ENCODE results near the gene PANK3.
"Not testable (repeated sequence)": the region's sequence is repeated elsewhere in the genome, so short reads cannot be mapped to it uniquely, and the experiment has no call there.

PANK3 gene

GRCh38 chr5:168591302-168592013 lies 12.3 kb upstream of the PANK3 start:
- no peak for DNase-seq

GRCh38 chr5:168590666-168591065 lies 11.5 kb upstream of the PANK3 start:
- no peak for DNase-seq

- DNase-seq, result no peak
These were observed 8.8 kb upstream of the PANK3 start for GRCh38 chr5:168587987-168588386.

GRCh38 chr5:168585119-168585856 lies 6.1 kb upstream of the PANK3 start:
- no peak for DNase-seq

GRCh38 chr5:168583742-168584482 lies 4.7 kb upstream of the PANK3 start:
- no peak for DNase-seq

- not testable (repeated sequence) for DNase-seq
These were observed 1.8 kb upstream of the PANK3 start for GRCh38 chr5:168580814-168581469.

GRCh38 chr5:168580227-168580508 lies 1.0 kb upstream of the PANK3 start:
- no peak for DNase-seq

GRCh38 chr5:168579488-168580226 lies 489 bp upstream of the PANK3 start:
- peak; percentile 92 for DNase-seq

- DNase-seq, result no peak
These were observed 1.2 kb downstream of the PANK3 start for GRCh38 chr5:168578006-168578405.

- no peak for DNase-seq
These were observed 3.5 kb downstream of the PANK3 start for GRCh38 chr5:168575391-168576372.

- not testable (repeated sequence) for DNase-seq
These were observed 5.0 kb downstream of the PANK3 start for GRCh38 chr5:168574156-168574555.

GRCh38 chr5:168573663-168574062 lies 5.5 kb downstream of the PANK3 start:
- not testable (repeated sequence) for DNase-seq

GRCh38 chr5:168570490-168571328 lies 8.5 kb downstream of the PANK3 start:
- no peak for DNase-seq

- DNase-seq, result no peak
These were observed 10.4 kb downstream of the PANK3 start for GRCh38 chr5:168568738-168569137.

- DNase-seq, result no peak
These were observed 15.2 kb downstream of the PANK3 start for GRCh38 chr5:168563959-168564358.

GRCh38 chr5:168562279-168562678 lies 16.9 kb downstream of the PANK3 start:
- DNase-seq, result no peak

GRCh38 chr5:168557389-168557788 lies 21.8 kb downstream of the PANK3 start:
- no peak for DNase-seq

GRCh38 chr5:168553377-168554130 lies 25.6 kb downstream of the PANK3 start:
- no peak for DNase-seq

GRCh38 chr5:168552146-168552545 lies 27.0 kb downstream of the PANK3 start:
- no peak for DNase-seq

- DNase-seq, result no peak
These were observed 28.5 kb downstream of the PANK3 start for GRCh38 chr5:168550656-168551055.
